GM12872 (cell line): Measurements from ENCODE around the gene SLC7A5.

Experiments used
- CTCF ChIP-seq: IDR thresholded peaks from 3 replicates; pipeline ENCODE4 v1.5.1; 2011; ENCODE audit warnings: low read depth, mild to moderate bottlenecking, low read length, moderate library complexity; ENCODE audit not compliant: insufficient read depth

The SLC7A5 gene

GRCh38 chr16:87830673-87831420 lies 38.5 kb downstream of the SLC7A5 start:
- TF ChIP-seq CTCF, result no peak

GRCh38 chr16:87829988-87830672 lies 39.2 kb downstream of the SLC7A5 start:
- no peak for TF ChIP-seq CTCF

- no peak for TF ChIP-seq CTCF
These were observed 39.7 kb downstream of the SLC7A5 start for GRCh38 chr16:87829622-87829980.

- no peak for TF ChIP-seq CTCF
These were observed 40.2 kb downstream of the SLC7A5 start for GRCh38 chr16:87828907-87829621.

GRCh38 chr16:87828071-87828906 lies 41.0 kb downstream of the SLC7A5 start:
- no peak for TF ChIP-seq CTCF

GRCh38 chr16:87826798-87827587 lies 42.3 kb downstream of the SLC7A5 start:
- TF ChIP-seq CTCF, result no peak
